Measurements from ENCODE around the gene C10orf143. TPM values are rescaled to one million over a fixed set of nuclear protein-coding genes. Genes with fewer than 3 reads are reported as not detected.

Gene C10orf143
- total and polyA plus RNA-seq, 2 experiments from 2014 or later, result 0.21 to 3.7 TPM

DNA sequence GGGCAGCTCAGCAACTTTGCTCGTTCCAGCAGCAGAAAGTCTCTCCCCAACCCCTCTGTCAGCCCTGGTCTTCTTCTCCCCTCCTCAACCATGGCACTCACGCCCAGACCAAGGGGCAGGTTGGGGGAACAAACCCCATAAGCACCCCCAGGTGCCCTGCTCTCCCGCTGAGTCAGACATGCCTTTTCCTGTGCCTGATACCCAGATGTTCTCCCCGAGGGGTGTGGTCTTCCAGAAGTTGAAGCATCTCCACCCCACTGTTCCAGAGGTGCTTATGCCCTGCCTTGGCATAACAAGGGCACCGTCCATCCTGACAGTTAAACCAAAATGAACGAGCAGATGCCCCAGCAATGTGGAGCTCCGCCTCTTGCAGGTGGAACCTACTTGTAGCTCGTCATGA is 67.1 kb downstream of the C10orf143 start:
- no peaks in the 10 kb centered on the region for H3F3A ChIP-seq (replicated peaks; ENCODE audit: low read depth)
- Mint-ChIP-seq H3K4me1 (peaks cover 20% of the 10 kb centered on the region), H3K27ac (no peak overlapping the region), H3K36me3 (ENCODE audit: low read depth) (no peaks in the 10 kb centered on the region), H3K4me3 (no peak overlapping the region; the same call in 2 of the 3 replicates), H3K9me3 (no peaks in the 10 kb centered on the region; the same call in 2 of the 3 replicates), H3K27me3 (ENCODE audit: insufficient read depth, low read depth, poor library complexity) (peaks cover 16% of the 10 kb centered on the region)
- TF ChIP-seq ZNF114 (CRISPR knock-in tag; IDR thresholded peaks at IDR 0.05) (no peak), STAT1 (IDR thresholded peaks at IDR 0.05; ENCODE audit: unreplicated experiment) (no peak), CREB1 (CRISPR knock-in tag; IDR thresholded peaks at IDR 0.05; ENCODE audit: low read depth) (no peak), EZH2phosphoT487 (IDR thresholded peaks at IDR 0.05; ENCODE audit: unreplicated experiment) (no peak), NANOG (IDR thresholded peaks at IDR 0.05; ENCODE audit: borderline replicate concordance) (no peak), JUNB (IDR thresholded peaks at IDR 0.05; ENCODE audit: unreplicated experiment) (no peak), ZNF331 (CRISPR knock-in tag; IDR thresholded peaks at IDR 0.05; ENCODE audit: low read depth) (no peak), EZH2 (IDR thresholded peaks at IDR 0.05; ENCODE audit: low read depth, unreplicated experiment) (no peak), POLR2AphosphoS5 (IDR thresholded peaks at IDR 0.05; ENCODE audit: low read depth) (no peak)
- TF ChIP-seq, protein P1, sequence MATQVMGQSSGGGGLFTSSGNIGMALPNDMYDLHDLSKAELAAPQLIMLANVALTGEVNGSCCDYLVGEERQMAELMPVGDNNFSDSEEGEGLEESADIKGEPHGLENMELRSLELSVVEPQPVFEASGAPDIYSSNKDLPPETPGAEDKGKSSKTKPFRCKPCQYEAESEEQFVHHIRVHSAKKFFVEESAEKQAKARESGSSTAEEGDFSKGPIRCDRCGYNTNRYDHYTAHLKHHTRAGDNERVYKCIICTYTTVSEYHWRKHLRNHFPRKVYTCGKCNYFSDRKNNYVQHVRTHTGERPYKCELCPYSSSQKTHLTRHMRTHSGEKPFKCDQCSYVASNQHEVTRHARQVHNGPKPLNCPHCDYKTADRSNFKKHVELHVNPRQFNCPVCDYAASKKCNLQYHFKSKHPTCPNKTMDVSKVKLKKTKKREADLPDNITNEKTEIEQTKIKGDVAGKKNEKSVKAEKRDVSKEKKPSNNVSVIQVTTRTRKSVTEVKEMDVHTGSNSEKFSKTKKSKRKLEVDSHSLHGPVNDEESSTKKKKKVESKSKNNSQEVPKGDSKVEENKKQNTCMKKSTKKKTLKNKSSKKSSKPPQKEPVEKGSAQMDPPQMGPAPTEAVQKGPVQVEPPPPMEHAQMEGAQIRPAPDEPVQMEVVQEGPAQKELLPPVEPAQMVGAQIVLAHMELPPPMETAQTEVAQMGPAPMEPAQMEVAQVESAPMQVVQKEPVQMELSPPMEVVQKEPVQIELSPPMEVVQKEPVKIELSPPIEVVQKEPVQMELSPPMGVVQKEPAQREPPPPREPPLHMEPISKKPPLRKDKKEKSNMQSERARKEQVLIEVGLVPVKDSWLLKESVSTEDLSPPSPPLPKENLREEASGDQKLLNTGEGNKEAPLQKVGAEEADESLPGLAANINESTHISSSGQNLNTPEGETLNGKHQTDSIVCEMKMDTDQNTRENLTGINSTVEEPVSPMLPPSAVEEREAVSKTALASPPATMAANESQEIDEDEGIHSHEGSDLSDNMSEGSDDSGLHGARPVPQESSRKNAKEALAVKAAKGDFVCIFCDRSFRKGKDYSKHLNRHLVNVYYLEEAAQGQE (IDR thresholded peaks at IDR 0.05; ENCODE audit: unreplicated experiment), result no peak
- TF ChIP-seq, protein P2, sequence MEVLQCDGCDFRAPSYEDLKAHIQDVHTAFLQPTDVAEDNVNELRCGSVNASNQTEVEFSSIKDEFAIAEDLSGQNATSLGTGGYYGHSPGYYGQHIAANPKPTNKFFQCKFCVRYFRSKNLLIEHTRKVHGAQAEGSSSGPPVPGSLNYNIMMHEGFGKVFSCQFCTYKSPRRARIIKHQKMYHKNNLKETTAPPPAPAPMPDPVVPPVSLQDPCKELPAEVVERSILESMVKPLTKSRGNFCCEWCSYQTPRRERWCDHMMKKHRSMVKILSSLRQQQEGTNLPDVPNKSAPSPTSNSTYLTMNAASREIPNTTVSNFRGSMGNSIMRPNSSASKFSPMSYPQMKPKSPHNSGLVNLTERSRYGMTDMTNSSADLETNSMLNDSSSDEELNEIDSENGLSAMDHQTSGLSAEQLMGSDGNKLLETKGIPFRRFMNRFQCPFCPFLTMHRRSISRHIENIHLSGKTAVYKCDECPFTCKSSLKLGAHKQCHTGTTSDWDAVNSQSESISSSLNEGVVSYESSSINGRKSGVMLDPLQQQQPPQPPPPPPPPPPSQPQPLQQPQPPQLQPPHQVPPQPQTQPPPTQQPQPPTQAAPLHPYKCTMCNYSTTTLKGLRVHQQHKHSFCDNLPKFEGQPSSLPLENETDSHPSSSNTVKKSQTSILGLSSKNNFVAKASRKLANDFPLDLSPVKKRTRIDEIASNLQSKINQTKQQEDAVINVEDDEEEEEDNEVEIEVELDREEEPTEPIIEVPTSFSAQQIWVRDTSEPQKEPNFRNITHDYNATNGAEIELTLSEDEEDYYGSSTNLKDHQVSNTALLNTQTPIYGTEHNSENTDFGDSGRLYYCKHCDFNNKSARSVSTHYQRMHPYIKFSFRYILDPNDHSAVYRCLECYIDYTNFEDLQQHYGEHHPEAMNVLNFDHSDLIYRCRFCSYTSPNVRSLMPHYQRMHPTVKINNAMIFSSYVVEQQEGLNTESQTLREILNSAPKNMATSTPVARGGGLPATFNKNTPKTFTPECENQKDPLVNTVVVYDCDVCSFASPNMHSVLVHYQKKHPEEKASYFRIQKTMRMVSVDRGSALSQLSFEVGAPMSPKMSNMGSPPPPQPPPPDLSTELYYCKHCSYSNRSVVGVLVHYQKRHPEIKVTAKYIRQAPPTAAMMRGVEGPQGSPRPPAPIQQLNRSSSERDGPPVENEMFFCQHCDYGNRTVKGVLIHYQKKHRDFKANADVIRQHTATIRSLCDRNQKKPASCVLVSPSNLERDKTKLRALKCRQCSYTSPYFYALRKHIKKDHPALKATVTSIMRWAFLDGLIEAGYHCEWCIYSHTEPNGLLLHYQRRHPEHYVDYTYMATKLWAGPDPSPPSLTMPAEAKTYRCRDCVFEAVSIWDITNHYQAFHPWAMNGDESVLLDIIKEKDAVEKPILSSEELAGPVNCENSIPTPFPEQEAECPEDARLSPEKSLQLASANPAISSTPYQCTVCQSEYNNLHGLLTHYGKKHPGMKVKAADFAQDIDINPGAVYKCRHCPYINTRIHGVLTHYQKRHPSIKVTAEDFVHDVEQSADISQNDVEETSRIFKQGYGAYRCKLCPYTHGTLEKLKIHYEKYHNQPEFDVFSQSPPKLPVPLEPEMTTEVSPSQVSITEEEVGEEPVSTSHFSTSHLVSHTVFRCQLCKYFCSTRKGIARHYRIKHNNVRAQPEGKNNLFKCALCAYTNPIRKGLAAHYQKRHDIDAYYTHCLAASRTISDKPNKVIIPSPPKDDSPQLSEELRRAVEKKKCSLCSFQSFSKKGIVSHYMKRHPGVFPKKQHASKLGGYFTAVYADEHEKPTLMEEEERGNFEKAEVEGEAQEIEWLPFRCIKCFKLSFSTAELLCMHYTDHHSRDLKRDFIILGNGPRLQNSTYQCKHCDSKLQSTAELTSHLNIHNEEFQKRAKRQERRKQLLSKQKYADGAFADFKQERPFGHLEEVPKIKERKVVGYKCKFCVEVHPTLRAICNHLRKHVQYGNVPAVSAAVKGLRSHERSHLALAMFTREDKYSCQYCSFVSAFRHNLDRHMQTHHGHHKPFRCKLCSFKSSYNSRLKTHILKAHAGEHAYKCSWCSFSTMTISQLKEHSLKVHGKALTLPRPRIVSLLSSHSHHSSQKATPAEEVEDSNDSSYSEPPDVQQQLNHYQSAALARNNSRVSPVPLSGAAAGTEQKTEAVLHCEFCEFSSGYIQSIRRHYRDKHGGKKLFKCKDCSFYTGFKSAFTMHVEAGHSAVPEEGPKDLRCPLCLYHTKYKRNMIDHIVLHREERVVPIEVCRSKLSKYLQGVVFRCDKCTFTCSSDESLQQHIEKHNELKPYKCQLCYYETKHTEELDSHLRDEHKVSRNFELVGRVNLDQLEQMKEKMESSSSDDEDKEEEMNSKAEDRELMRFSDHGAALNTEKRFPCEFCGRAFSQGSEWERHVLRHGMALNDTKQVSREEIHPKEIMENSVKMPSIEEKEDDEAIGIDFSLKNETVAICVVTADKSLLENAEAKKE (CRISPR knock-in tag; IDR thresholded peaks at IDR 0.05), result no peak
- TF ChIP-seq, protein P3, sequence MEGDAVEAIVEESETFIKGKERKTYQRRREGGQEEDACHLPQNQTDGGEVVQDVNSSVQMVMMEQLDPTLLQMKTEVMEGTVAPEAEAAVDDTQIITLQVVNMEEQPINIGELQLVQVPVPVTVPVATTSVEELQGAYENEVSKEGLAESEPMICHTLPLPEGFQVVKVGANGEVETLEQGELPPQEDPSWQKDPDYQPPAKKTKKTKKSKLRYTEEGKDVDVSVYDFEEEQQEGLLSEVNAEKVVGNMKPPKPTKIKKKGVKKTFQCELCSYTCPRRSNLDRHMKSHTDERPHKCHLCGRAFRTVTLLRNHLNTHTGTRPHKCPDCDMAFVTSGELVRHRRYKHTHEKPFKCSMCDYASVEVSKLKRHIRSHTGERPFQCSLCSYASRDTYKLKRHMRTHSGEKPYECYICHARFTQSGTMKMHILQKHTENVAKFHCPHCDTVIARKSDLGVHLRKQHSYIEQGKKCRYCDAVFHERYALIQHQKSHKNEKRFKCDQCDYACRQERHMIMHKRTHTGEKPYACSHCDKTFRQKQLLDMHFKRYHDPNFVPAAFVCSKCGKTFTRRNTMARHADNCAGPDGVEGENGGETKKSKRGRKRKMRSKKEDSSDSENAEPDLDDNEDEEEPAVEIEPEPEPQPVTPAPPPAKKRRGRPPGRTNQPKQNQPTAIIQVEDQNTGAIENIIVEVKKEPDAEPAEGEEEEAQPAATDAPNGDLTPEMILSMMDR (conservative IDR thresholded peaks at IDR 0.05; ENCODE audit: low read depth in 2 of 2), result no peak
- TF ChIP-seq, protein P4, sequence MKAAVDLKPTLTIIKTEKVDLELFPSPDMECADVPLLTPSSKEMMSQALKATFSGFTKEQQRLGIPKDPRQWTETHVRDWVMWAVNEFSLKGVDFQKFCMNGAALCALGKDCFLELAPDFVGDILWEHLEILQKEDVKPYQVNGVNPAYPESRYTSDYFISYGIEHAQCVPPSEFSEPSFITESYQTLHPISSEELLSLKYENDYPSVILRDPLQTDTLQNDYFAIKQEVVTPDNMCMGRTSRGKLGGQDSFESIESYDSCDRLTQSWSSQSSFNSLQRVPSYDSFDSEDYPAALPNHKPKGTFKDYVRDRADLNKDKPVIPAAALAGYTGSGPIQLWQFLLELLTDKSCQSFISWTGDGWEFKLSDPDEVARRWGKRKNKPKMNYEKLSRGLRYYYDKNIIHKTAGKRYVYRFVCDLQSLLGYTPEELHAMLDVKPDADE (IDR thresholded peaks at IDR 0.05), result no peak
- DNase-seq (ENCODE audit: low spot score), result no peak
- H3K27ac ChIP-seq (ENCODE audit: low read depth), result no peak overlapping the region
- H3K4me3 ChIP-seq, result no peak overlapping the region
- peaks cover 9% of the 10 kb centered on the region for H3K4me1 ChIP-seq (ENCODE audit: insufficient read depth)
- H3K36me3 ChIP-seq (ENCODE audit: insufficient read depth), result no peaks in the 10 kb centered on the region
- H4K20me1 ChIP-seq (replicated peaks; ENCODE audit: insufficient read depth), result no peaks in the 10 kb centered on the region
- ATAC-seq, result no peak
- H2AFZ ChIP-seq, result no peak overlapping the region
- H3K9me2 ChIP-seq (ENCODE audit: insufficient read depth), result no peaks in the 10 kb centered on the region
- H3K27me3 ChIP-seq (ENCODE audit: insufficient read depth), result no peaks in the 10 kb centered on the region
- no peak overlapping the region for H3K4me2 ChIP-seq
- H3K79me2 ChIP-seq (replicated peaks; ENCODE audit: insufficient read depth), result no peaks in the 10 kb centered on the region

Measured in GM23338 (cell line).